ENCODE data around the gene INPP4B.
"Not testable (repeated sequence)": the region's sequence is repeated elsewhere in the genome, so short reads cannot be mapped to it uniquely, and the experiment has no call there.

Gene INPP4B

DNA sequence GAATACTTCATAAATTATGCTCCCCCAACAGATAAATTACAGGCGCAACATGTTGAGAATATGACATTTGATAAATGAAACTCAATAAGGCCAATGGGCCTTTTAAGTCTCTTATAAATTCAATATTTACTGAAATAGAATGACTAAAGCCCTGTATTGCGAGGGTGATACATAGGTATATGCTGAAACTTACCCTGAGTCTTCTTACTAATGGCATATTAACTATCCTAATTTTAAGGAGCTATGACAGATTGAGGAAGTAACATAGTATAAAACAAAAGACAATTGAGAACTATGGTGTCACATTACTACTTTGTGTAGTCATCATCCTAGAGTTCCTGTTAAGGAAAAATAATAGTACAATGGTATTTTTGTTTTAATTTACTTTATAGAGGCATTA lies 769.1 kb downstream of the INPP4B start:
- no CpG with 5 or more reads among the region's 2 CpGs for WGBS (ENCODE audit: extremely low coverage, insufficient coverage, insufficient read length)

DNA sequence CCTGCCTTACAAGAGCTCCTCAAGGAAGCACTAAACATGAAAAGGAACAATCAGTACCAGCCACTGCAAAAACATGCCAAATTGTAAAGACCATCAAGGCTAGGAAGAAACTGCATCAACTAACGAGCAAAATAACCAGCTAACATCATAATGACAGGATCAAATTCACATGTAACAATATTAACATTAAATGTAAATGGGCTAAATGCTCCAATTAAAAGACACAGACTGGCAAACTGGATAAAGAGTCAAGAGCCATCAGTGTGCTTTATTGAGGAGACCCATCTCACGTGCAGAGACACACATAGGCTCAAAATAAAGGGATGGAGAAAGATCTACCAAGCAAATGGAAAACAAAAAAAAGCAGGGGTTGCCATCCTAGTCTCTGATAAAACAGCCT lies 777.8 kb downstream of the INPP4B start:
- H2BK5ac ChIP-seq (ENCODE audit: low read depth, low read length, poor library complexity); H3K23ac ChIP-seq (ENCODE audit: low read length); H4K91ac ChIP-seq (ENCODE audit: low read depth, low read length); H2AFZ ChIP-seq (ENCODE audit: insufficient read depth, low read length, poor library complexity); H3K27ac ChIP-seq (ENCODE audit: low read depth, low read length); H3K79me2 ChIP-seq (ENCODE audit: control insufficient read depth, insufficient read depth, low read length, poor library complexity); H3K4me1 ChIP-seq (ENCODE audit: control insufficient read depth in 1 of 2, insufficient read depth in 2 of 2, low read length in 2 of 2); H3K9me3 ChIP-seq (ENCODE audit: insufficient read depth, low read depth, low read length); H3K27me3 ChIP-seq (ENCODE audit: insufficient read depth, low read length); H3K9ac ChIP-seq (ENCODE audit: low read length); H3K36me3 ChIP-seq (ENCODE audit: control insufficient read depth in 1 of 2, insufficient read depth in 2 of 2, low read length in 2 of 2); H2AK5ac ChIP-seq (ENCODE audit: low read length); H2BK120ac ChIP-seq (ENCODE audit: insufficient read depth, low read length, poor library complexity); H3K14ac ChIP-seq (ENCODE audit: low read length); H4K8ac ChIP-seq (ENCODE audit: low read depth, low read length); H3K4me3 ChIP-seq (ENCODE audit: low read depth, low read length); H3K18ac ChIP-seq (ENCODE audit: low read length); H3K4me2 ChIP-seq (ENCODE audit: low read length); H3K4ac ChIP-seq (ENCODE audit: low read depth, low read length); H3K79me1 ChIP-seq (ENCODE audit: low read length); DNase-seq; H4K12ac ChIP-seq (ENCODE audit: low read depth, low read length); H2BK12ac ChIP-seq (ENCODE audit: low read length): not testable (repeated sequence)
- WGBS (ENCODE audit: extremely low coverage, insufficient coverage, insufficient read length): no CpG with 5 or more reads among the region's 2 CpGs

More for the DNA sequence above, 769.1 kb downstream of the INPP4B start:
- Histone ChIP-seq H3K9me3 (ENCODE audit: insufficient read depth, low read depth, low read length) (no peaks in the 10 kb centered on the region), H2AK5ac (ENCODE audit: low read length) (no peak overlapping the region), H2AFZ (ENCODE audit: insufficient read depth, low read length, poor library complexity) (no peak overlapping the region), H3K9ac (ENCODE audit: low read length) (no peak overlapping the region), H3K27ac (ENCODE audit: low read depth, low read length) (no peak overlapping the region), H3K27me3 (ENCODE audit: insufficient read depth, low read length) (no peaks in the 10 kb centered on the region), H2BK5ac (ENCODE audit: low read depth, low read length, poor library complexity) (no peak overlapping the region), H3K4me2 (ENCODE audit: low read length) (no peak overlapping the region), H2BK120ac (ENCODE audit: insufficient read depth, low read length, poor library complexity) (no peak overlapping the region), H2BK12ac (ENCODE audit: low read length) (no peak overlapping the region), H3K79me1 (ENCODE audit: low read length) (no peaks in the 10 kb centered on the region), H3K79me2 (ENCODE audit: control insufficient read depth, insufficient read depth, low read length, poor library complexity) (no peaks in the 10 kb centered on the region), H4K8ac (ENCODE audit: low read depth, low read length) (no peak overlapping the region), H3K4me3 (ENCODE audit: low read depth, low read length) (no peak overlapping the region), H3K14ac (ENCODE audit: low read length) (no peak overlapping the region), H3K18ac (ENCODE audit: low read length) (no peak overlapping the region), H3K23ac (ENCODE audit: low read length) (no peak overlapping the region), H3K36me3 (ENCODE audit: control insufficient read depth in 1 of 2, insufficient read depth in 2 of 2, low read length in 2 of 2) (no peaks in the 10 kb centered on the region), H4K91ac (ENCODE audit: low read depth, low read length) (no peak overlapping the region), H3K4me1 (ENCODE audit: control insufficient read depth in 1 of 2, insufficient read depth in 2 of 2, low read length in 2 of 2) (no peaks in the 10 kb centered on the region), H4K12ac (ENCODE audit: low read depth, low read length) (no peak overlapping the region), H3K4ac (ENCODE audit: low read depth, low read length) (no peak overlapping the region)
- DNase-seq: no peak

DNA sequence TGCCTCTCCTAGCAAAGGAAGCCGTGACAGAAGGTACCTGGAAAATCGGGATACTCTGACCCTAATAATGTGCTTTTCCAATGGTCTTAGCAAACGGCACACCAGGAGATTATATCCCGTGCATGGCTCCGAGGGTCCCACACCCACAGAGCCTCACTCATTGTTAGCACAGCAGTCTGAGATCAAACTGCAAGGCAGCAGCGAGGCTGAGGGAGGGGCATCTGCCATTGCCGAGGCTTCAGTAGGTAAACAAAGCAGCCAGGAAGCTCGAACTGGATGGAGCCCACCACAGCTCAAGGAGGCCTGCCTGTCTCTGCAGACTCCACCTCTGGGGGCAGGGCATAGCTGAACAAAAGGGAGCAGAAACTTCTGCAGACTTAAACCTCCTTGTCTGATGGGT lies 779.5 kb downstream of the INPP4B start:
- H3K18ac ChIP-seq (ENCODE audit: low read length); H3K9ac ChIP-seq (ENCODE audit: low read length); H2AFZ ChIP-seq (ENCODE audit: insufficient read depth, low read length, poor library complexity); H3K4ac ChIP-seq (ENCODE audit: low read depth, low read length); H3K36me3 ChIP-seq (ENCODE audit: control insufficient read depth in 1 of 2, insufficient read depth in 2 of 2, low read length in 2 of 2); H3K9me3 ChIP-seq (ENCODE audit: insufficient read depth, low read depth, low read length); H2AK5ac ChIP-seq (ENCODE audit: low read length); H4K8ac ChIP-seq (ENCODE audit: low read depth, low read length); H4K12ac ChIP-seq (ENCODE audit: low read depth, low read length); H3K23ac ChIP-seq (ENCODE audit: low read length); H3K27me3 ChIP-seq (ENCODE audit: insufficient read depth, low read length); H3K79me1 ChIP-seq (ENCODE audit: low read length); H2BK12ac ChIP-seq (ENCODE audit: low read length); DNase-seq; H3K4me2 ChIP-seq (ENCODE audit: low read length); H2BK120ac ChIP-seq (ENCODE audit: insufficient read depth, low read length, poor library complexity); H3K4me3 ChIP-seq (ENCODE audit: low read depth, low read length); H3K79me2 ChIP-seq (ENCODE audit: control insufficient read depth, insufficient read depth, low read length, poor library complexity); H2BK5ac ChIP-seq (ENCODE audit: low read depth, low read length, poor library complexity); H3K14ac ChIP-seq (ENCODE audit: low read length); H3K4me1 ChIP-seq (ENCODE audit: control insufficient read depth in 1 of 2, insufficient read depth in 2 of 2, low read length in 2 of 2); H3K27ac ChIP-seq (ENCODE audit: low read depth, low read length); H4K91ac ChIP-seq (ENCODE audit: low read depth, low read length): not testable (repeated sequence)
- WGBS (ENCODE audit: extremely low coverage, insufficient coverage, insufficient read length): no CpG with 5 or more reads among the region's 8 CpGs

DNA sequence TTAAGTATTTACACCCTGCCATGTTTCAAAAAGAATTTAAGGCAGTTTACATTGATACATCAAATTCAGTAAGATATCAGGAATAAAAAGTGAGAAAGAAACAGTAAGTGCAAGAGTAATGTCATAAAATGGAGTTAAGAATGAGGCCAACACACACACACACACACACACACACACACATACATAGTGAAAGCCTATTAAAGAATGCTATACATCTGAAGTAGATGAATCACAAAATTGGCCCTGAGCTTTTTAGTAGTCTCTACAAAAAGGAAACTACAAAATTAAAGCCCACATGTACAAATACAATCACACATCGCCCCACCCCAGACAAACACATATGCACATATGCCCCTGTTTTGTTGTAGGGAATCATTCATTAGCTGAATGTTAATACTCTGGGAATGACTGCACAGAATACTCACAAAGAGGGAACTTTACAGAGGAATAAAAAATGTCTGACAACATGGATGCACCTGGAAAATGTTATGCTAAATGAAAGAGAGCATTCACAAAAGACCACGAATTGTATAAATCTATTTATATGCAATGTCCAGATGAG lies 780.9 kb downstream of the INPP4B start:
- Histone ChIP-seq H3K23ac (ENCODE audit: low read length) (no peak overlapping the region), H4K91ac (ENCODE audit: low read depth, low read length) (no peak overlapping the region), H3K79me1 (ENCODE audit: low read length) (no peaks in the 10 kb centered on the region), H3K4me3 (ENCODE audit: low read depth, low read length) (no peak overlapping the region), H3K36me3 (ENCODE audit: control insufficient read depth in 1 of 2, insufficient read depth in 2 of 2, low read length in 2 of 2) (no peaks in the 10 kb centered on the region), H2BK12ac (ENCODE audit: low read length) (no peak overlapping the region), H3K14ac (ENCODE audit: low read length) (no peak overlapping the region), H3K18ac (ENCODE audit: low read length) (no peak overlapping the region), H3K27ac (ENCODE audit: low read depth, low read length) (no peak overlapping the region), H2AFZ (ENCODE audit: insufficient read depth, low read length, poor library complexity) (no peak overlapping the region), H3K79me2 (ENCODE audit: control insufficient read depth, insufficient read depth, low read length, poor library complexity) (no peaks in the 10 kb centered on the region), H2BK5ac (ENCODE audit: low read depth, low read length, poor library complexity) (no peak overlapping the region), H2AK5ac (ENCODE audit: low read length) (no peak overlapping the region), H3K27me3 (ENCODE audit: insufficient read depth, low read length) (no peaks in the 10 kb centered on the region), H4K8ac (ENCODE audit: low read depth, low read length) (no peak overlapping the region), H3K4ac (ENCODE audit: low read depth, low read length) (no peak overlapping the region), H3K4me1 (ENCODE audit: control insufficient read depth in 1 of 2, insufficient read depth in 2 of 2, low read length in 2 of 2) (no peaks in the 10 kb centered on the region), H3K9ac (ENCODE audit: low read length) (no peak overlapping the region), H4K12ac (ENCODE audit: low read depth, low read length) (no peak overlapping the region), H3K9me3 (ENCODE audit: insufficient read depth, low read depth, low read length) (peaks cover 6% of the 10 kb centered on the region), H3K4me2 (ENCODE audit: low read length) (no peak overlapping the region), H2BK120ac (ENCODE audit: insufficient read depth, low read length, poor library complexity) (no peak overlapping the region)
- WGBS (ENCODE audit: extremely low coverage, insufficient coverage, insufficient read length): no CpG with 5 or more reads among the region's 2 CpGs
- no peak for DNase-seq
